Measurements from ENCODE around the gene FAM184A. TPM values are rescaled to one million over a fixed set of nuclear protein-coding genes. Genes with fewer than 3 reads are reported as not detected.
A peak's percentile ranks its signal among the peaks of the same experiment; 100 is the strongest.

The FAM184A gene
- total RNA-seq, 2 experiments from 2014 or later: 3.2 to 4.8 TPM

DNA sequence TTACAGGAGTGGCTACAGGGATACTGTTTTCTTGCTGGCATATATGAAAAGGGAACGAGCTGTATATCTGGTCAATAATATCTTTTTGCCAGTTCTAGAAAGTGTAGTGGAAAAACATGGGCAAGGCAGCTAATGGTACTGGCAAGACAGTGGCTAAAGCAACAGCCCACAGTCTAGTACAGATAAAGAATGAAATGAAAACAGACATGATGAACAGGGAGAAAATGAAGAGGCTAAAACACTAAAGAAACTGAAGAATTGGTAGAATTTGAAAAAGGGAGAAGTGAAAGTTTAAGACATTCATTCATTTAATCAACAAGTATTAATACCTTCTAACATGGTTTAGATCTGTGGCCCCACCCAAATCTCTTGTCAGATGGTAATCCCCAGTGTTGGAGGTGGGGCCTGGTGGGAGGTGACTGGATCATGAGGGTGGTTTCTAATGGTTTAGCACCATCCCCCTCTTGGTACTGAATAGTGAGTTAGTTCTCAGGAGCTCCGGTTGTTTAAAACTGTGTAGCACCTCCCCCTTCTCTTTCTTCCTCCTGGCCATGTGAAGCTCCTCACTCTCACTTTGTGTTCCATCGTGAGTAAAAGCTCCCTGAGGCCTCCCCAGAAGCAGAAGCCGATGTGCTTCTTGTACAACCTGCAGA, 18.1 kb downstream of the FAM184A start:
- Mint-ChIP-seq H3K27ac (no peak overlapping the region), H3K4me1 (ENCODE audit: low read depth) (peaks cover 4% of the 10 kb centered on the region), H3K27me3 (no peaks in the 10 kb centered on the region), H3K4me3 (no peak overlapping the region), H3K36me3 (ENCODE audit: low read depth) (no peaks in the 10 kb centered on the region), H3K9me3 (no peaks in the 10 kb centered on the region)
- no peak for ATAC-seq
- CTCF ChIA-PET: interaction anchor here (1.5 kb wide), 1 partner anchor 51 kb away, joined by 4 read pairs; no protein-coding TSS in a partner anchor
- DNase-seq: peak; percentile 8
- TF ChIP-seq, protein P1, sequence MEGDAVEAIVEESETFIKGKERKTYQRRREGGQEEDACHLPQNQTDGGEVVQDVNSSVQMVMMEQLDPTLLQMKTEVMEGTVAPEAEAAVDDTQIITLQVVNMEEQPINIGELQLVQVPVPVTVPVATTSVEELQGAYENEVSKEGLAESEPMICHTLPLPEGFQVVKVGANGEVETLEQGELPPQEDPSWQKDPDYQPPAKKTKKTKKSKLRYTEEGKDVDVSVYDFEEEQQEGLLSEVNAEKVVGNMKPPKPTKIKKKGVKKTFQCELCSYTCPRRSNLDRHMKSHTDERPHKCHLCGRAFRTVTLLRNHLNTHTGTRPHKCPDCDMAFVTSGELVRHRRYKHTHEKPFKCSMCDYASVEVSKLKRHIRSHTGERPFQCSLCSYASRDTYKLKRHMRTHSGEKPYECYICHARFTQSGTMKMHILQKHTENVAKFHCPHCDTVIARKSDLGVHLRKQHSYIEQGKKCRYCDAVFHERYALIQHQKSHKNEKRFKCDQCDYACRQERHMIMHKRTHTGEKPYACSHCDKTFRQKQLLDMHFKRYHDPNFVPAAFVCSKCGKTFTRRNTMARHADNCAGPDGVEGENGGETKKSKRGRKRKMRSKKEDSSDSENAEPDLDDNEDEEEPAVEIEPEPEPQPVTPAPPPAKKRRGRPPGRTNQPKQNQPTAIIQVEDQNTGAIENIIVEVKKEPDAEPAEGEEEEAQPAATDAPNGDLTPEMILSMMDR (IDR thresholded peaks at IDR 0.05): no peak
- intact Hi-C loops (cut with micrococcal nuclease): no loop called here
- POLR2A ChIA-PET: no interaction called here

DNA sequence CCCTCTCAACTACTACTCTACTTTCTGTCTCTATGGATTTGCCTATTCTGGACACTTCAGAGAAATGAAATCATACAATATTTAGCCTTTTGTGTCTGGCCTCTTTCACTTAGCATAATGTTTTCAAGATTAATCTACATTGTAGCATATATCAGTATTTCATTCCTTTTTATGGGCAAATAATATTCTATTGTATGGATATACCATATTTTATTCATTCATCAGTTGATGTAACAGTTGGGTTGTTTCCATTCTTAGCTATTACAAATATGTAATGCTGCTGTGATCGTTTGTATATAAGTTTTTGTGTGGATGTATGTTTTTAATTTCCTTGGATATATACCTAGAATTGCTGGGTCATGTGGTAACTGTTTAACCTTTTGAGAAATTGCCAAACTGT, 23.4 kb downstream of the FAM184A start:
- CTCF ChIA-PET: no interaction called here
- Mint-ChIP-seq H3K4me1 (ENCODE audit: low read depth) (peaks cover 10% of the 10 kb centered on the region), H3K27ac (no peak overlapping the region), H3K4me3 (no peak overlapping the region), H3K36me3 (ENCODE audit: low read depth) (no peaks in the 10 kb centered on the region), H3K9me3 (peaks cover 4% of the 10 kb centered on the region), H3K27me3 (no peaks in the 10 kb centered on the region)
- DNase-seq: no peak
- TF ChIP-seq, protein P1 (IDR thresholded peaks at IDR 0.05): no peak
- intact Hi-C loops (cut with micrococcal nuclease): no loop called here
- POLR2A ChIA-PET: no interaction called here
- ATAC-seq: no peak

DNA sequence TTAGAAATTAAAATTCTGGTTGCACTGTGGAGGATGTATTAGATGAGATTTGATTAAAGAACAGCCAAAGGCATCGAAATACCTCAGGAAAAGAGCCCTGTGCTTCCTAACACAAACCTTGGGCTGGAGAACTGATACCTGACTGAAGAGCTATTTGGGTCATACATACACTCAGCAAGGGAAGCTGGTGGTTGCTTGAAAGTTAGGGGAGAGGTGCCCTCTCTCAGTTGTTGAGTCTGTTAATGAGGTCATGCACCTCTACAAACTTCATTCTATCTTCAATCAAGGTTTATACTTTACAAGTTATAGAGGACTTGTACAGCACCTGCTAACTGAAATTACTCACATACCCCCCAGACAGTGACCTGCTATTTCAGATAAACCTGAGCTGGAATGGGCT, 25.5 kb downstream of the FAM184A start:
- Mint-ChIP-seq H3K27ac (no peak overlapping the region), H3K9me3 (peaks cover 4% of the 10 kb centered on the region), H3K4me3 (no peak overlapping the region), H3K27me3 (no peaks in the 10 kb centered on the region), H3K36me3 (ENCODE audit: low read depth) (no peaks in the 10 kb centered on the region), H3K4me1 (ENCODE audit: low read depth) (peaks cover 10% of the 10 kb centered on the region)
- peak; percentile 53 for ATAC-seq
- DNase-seq: no peak
- CTCF ChIA-PET: interaction anchor here (0.6 to 1.2 kb wide), 2 partner anchors 25 to 77 kb away, joined by 3 read pairs; partner anchors contain the start of gene FAM184A
- POLR2A ChIA-PET: no interaction called here
- intact Hi-C loops (cut with micrococcal nuclease): no loop called here
- TF ChIP-seq, protein P1 (IDR thresholded peaks at IDR 0.05): no peak

DNA sequence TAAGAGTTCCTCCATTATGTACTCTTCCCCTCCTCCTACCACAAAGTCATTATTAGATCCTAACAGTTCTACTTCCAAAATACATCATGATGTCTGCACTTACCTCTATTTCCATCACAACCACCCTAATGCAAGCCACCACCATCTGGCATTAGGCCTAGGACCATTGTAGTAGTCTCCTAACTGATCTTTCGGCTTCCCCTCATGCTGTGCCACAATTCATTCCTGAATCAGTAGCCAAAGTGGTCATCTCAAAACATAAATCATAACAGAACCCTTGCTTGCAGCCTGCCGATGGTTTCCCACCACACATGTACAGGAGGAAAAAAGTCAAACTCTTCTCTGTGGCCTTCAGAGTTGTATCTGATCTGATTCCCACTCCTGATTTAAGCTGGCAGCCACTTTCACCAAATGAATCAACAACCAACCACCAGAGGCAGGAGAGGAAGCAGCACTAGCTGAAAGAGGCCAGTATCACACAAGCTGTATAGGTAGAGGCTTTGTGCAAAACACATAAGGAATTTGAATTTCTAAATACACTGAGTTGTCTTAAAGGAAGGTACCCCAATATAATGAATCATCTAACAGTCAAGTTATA, 26.1 kb downstream of the FAM184A start:
- Mint-ChIP-seq H3K4me3 (no peak overlapping the region), H3K4me1 (ENCODE audit: low read depth) (peaks cover 10% of the 10 kb centered on the region), H3K9me3 (peaks cover 4% of the 10 kb centered on the region), H3K36me3 (ENCODE audit: low read depth) (no peaks in the 10 kb centered on the region), H3K27ac (no peak overlapping the region), H3K27me3 (no peaks in the 10 kb centered on the region)
- TF ChIP-seq, protein P1 (IDR thresholded peaks at IDR 0.05): no peak
- CTCF ChIA-PET: interaction anchor here (0.6 to 1.2 kb wide), 2 partner anchors 26 to 77 kb away, joined by 3 read pairs; partner anchors contain the start of gene FAM184A
- ATAC-seq (peak; percentile 51), DNase-seq (peak; percentile 8)
- intact Hi-C loops (cut with micrococcal nuclease): no loop called here
- POLR2A ChIA-PET: no interaction called here

DNA sequence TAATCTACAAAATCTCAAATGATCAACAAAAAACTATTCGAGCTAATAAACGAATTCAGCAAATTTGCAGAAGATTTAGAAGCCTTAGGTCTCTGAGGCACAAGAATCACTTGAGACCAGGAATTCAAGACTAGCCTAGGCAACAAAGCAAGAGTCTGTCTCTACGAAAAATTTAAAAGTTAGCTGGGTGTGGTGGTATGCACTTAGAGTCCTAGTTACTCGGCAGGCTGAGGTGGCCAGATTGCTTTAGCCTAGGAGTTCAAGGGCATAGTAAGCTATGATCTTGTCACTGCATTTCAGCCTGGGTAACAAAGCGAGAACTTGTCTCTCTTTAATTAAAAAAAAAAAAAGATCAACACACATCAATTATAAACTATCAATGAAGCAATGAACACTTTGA, 34.2 kb downstream of the FAM184A start:
- Mint-ChIP-seq H3K4me1 (ENCODE audit: low read depth) (peaks cover 11% of the 10 kb centered on the region), H3K27ac (no peak overlapping the region), H3K36me3 (ENCODE audit: low read depth) (no peaks in the 10 kb centered on the region), H3K4me3 (no peak overlapping the region), H3K27me3 (no peaks in the 10 kb centered on the region), H3K9me3 (no peaks in the 10 kb centered on the region)
- TF ChIP-seq, protein P1 (IDR thresholded peaks at IDR 0.05): no peak
- POLR2A ChIA-PET: no interaction called here
- CTCF ChIA-PET: no interaction called here
- ATAC-seq: no peak
- DNase-seq: no peak
- intact Hi-C loops (cut with micrococcal nuclease): no loop called here

Data from activated CD8-positive, alpha-beta T cell treated with anti-CD3 and anti-CD28 coated beads for 36 hours (primary cell).